ENCODE measurements around the gene RXFP1.

The RXFP1 gene

DNA sequence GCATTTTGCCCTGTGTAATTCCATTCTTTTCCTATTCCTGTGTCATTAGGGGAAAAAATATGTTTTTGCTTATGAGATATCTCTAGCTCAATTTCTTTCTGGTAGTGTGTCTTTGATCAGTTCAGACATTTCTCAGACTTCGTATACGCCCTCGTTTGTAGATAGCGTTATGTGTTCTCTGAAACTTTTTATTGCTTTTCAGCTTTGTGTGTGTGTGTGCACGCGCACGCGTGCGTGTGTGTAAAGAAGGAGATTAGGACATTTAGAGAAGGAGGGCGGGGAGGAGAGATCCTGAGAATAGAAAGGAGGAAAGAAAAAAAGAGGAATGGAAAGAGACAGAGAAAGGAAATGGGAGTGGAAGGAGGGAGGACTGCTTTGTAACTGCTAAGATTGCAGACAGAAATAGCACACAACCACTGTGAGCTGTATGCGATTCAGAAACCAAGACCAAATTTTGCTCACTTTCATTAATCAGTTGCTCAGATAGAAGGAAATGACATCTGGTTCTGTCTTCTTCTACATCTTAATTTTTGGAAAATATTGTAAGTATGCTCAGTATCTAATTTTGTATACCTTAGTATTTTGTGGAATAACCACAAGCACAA, at the start of gene RXFP1:
Gene RXFP1 (plus strand): TSS at position 399 of the 605 bp plus-strand sequence. CDS start 95 bp downstream, at position 494.
- TF ChIP-seq ZNF274 (IDR thresholded peaks at IDR 0.05; ENCODE audit: low read depth, low read length) = no peak
- H3K4me3 ChIP-seq (ENCODE audit: low read length) = no peak within 1 kb of the TSS

DNA sequence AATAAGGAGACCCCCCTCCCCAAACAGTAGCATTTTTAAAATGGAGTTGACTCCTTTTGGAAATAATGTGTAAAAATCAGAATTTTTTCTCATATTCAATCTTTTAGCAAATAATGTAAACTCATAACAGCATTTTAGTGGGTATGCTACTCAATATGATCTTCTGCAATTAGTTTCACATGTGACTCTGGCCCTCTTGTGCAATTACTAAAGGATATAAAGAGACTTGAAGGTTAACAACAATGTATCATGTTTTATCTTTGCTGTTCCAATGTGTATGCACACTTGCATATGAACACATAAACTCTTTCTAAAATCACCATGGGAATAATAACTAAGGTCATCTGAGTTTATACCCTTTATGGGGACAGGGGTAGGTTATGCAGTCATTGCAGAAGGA, 39.9 kb upstream of the RXFP1 start:
- TF ChIP-seq ZNF274 (IDR thresholded peaks at IDR 0.05; ENCODE audit: low read depth, low read length) = no peak
- no peak overlapping the region for H3K4me3 ChIP-seq (ENCODE audit: low read length)

DNA sequence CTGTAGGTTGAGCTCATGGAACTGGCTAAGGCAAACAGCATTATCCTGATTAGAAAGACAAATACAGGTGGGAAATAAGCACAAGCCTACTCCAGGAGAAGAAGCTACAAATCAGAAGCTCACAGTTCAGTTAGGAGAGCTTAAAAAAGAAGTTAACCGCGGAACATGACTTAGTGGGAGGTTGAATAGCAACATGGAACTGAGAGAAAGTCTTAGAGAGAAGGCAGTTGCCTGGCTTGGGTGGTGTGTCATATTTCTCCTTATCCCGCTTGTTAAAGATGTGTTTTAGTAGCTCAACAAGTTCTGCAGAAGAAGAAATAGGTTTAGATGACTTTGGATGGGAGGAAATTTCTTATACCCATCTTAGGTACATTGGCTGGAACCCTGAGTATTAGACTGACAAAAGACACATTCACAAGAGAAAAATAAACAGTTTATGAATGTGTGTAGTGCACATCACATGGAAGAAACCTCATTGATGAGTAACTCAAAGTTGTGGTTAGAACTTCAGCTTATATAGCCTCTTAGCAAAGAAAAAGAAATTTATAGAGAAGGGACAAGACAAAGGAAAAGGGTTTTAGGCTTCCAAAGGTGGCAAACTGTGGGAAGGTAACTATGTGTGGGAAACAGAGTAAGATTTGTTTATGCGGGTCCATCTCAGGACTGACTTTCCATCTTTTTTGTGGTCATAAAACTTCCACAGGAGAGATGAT, 37.4 kb upstream of the RXFP1 start:
- TF ChIP-seq ZNF274 (IDR thresholded peaks at IDR 0.05; ENCODE audit: low read depth, low read length) = no peak
- H3K4me3 ChIP-seq (ENCODE audit: low read length) = no peak overlapping the region

DNA sequence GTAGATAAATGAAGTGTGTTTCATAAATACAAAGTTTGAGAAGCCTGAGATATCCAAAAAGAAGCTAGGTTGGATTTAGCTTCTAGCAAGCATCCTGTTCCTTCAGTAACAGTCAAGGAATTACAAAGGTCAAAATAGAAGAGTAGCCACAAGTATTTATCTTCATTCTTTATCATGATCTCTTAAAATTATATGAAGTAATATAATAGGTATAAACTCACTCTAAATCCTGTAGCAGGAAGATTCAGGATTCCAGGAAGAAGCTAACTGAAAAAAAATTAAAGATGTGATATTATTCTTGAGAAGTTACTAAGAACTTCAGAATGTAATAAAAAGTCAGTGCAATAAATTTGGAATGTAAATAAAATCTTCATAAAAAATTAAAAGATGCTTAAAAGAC, 31.1 kb upstream of the RXFP1 start:
- no peak overlapping the region for H3K4me3 ChIP-seq (ENCODE audit: low read length)
- TF ChIP-seq ZNF274 (IDR thresholded peaks at IDR 0.05; ENCODE audit: low read depth, low read length) = no peak

DNA sequence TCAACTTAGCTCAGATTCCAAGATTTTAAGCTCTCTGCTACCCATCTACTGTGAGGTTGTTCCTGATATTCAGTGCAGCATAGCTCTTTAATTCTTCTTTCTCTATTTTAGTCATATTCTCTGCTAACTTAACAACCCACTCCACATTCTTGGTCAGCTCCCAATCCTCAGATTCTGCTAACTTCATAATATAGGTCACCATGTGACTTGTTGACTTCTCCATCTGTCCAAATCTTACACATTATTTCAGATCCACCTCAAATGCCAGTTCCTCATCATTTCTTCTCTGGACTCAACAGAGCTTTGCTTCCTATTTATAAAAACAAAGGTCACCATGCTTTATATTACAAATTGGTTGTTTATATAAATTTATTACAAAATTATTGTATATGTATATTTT, 29.3 kb upstream of the RXFP1 start:
- TF ChIP-seq ZNF274 (IDR thresholded peaks at IDR 0.05; ENCODE audit: low read depth, low read length) = no peak
- no peak overlapping the region for H3K4me3 ChIP-seq (ENCODE audit: low read length)

DNA sequence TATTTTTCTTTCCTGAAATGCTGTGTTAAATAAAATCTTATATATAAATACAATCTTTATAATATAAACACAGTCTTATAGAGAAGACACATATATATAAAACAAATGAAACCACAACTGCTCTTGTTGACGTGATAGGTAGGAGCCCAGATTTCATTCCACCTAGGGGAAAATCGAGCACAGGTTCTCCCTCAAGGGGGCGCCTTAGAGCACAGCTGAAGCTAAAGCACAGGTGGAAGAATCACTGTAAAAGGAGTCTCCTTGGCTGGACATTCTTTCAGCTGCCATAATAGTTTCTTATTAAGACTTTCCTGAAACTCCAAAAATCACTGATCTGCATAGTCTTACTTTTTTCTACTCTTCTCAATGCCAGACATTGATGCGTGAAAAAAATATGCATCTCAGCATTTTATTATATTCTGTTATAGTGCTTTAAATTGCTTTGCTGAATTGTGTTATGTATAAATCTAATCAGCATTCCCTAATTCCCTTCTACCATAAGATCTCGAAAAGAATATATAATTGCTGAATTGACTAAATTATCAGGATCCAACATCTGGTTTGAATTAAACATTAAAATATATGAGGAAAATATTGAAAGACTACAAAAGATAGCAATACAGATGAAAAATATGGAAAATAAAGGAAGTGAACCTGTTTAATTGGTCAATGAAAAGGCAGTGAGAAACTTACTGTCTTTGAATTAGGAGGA, 25.5 kb upstream of the RXFP1 start:
- H3K4me3 ChIP-seq (ENCODE audit: low read length) = no peak overlapping the region
- no peak for TF ChIP-seq ZNF274 (IDR thresholded peaks at IDR 0.05; ENCODE audit: low read depth, low read length)

DNA sequence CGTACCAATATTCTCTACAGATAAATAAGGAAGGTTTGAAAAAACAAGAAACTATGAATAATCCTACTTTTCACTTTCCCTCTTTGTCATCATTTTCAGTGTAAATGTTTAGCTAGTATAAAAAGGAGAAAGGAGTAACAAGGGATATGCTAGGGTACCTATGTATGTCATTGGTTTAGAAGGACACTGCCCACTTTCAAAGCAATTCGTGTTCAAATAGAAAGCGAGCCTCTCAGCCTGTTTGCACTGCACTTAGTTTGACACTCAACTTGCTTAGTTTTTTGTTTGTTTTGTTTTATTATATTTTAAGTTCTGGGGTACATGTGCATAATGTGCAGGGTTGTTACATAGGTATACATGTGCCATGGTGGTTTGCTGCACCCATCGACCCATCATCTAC, 21.6 kb upstream of the RXFP1 start:
- no peak for TF ChIP-seq ZNF274 (IDR thresholded peaks at IDR 0.05; ENCODE audit: low read depth, low read length)
- no peak overlapping the region for H3K4me3 ChIP-seq (ENCODE audit: low read length)

DNA sequence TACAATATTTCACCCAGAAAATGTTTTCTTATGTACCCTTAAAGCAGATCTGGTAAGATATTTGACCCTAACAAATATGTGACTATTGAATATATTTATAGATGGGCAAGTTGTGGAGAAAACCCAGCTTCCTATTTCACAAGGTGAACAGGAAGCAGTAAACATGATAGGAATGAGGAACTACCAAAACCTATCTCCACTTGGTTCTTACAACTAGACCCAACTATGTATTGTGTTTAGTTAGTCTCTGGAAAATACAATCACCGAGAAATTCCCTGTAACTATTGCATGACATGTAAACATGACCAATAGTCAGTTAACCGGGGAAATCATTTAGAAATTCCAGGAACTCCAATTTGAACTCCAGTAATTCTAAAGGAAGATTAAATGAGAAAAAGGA, 8.4 kb upstream of the RXFP1 start:
- H3K4me3 ChIP-seq (ENCODE audit: low read length) = no peak overlapping the region

DNA sequence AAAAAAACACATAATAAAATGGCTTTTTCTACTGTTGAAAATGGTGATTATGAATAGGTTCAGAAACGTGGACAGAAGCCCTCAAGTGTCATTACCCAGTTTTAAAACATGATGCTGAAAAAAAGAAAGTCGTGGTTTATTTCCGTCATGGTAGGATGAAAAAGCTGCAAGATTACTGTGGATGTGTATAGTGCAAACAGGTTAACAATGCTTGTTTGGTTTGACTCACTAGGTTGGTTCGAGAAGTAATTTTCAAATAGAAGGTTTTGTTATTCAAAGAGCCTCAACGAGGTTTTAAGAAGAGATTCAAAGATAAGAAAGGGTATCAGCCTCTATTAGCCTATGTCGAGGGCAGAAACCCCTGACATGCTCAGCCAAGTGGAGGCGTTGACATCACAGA, 2.5 kb upstream of the RXFP1 start:
- no peak overlapping the region for H3K4me3 ChIP-seq (ENCODE audit: low read length)
- no peak for TF ChIP-seq ZNF274 (IDR thresholded peaks at IDR 0.05; ENCODE audit: low read depth, low read length)

More for the DNA sequence above, 8.4 kb upstream of the RXFP1 start:
- no peak for TF ChIP-seq ZNF274 (IDR thresholded peaks at IDR 0.05; ENCODE audit: low read depth, low read length)

DNA sequence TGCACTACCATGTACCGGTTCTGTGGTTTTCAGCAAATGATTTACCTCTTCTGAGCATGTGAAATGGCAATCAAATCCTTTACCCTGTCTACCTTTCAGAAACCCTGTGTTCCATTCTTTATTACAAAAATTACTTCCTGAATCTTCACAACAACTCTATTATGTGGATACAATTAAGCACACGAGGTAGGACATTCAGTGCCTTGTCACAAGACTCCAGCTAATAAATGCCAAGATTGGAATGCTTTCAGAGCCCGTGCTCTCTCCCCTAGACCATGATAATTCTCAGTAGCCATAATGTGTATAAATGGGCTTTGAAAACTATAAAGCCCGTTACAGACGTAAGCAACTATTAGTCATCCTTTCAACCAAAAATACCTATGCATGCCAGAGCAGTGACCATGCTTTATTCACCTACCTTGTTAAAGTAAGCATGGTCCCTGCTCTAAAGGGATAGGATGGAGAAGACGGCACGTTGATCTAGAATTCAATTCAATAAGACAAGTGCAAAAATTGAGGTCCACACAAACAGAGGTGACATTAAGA, 2.4 kb downstream of the RXFP1 start:
- no peak for TF ChIP-seq ZNF274 (IDR thresholded peaks at IDR 0.05; ENCODE audit: low read depth, low read length)
- H3K4me3 ChIP-seq (ENCODE audit: low read length) = no peak overlapping the region

DNA sequence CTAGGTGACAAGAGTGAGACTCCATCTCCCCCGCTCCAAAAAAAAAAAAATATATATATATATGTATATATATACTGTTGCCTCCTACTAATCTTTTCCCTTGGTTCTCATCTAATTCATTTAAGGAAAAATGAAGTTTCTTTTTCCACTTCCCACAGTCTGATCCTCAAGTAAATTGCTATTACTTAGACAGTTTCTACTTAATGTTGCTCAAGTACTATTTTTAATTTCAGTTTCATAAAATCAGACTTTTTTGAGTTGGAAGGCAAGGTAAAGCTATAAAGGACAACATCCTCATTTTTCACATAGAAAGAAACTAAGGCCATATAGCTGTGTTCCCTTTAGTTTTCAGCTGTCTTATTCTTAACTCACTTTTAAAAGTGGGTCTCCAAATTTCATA, 5.8 kb downstream of the RXFP1 start:
- no peak for TF ChIP-seq ZNF274 (IDR thresholded peaks at IDR 0.05; ENCODE audit: low read depth, low read length)

DNA sequence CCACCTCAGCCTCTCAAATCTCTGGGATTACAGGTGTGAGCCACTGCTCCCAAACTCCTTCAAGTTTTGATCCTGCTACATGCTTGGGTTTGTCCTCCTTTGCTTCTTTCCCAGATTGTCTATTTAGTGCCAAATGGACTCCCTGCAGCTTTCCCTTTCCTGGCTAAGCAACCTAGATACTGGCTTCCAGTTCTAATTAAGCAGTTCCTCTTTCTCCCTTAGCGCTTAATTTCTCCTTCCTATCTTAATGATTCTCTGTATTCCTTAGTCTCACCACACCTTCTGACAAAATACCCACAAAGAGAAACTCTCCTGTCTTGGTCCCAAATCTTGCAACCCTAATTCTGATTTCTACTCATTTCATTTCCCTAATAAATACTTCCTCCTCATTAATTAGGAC, 7.8 kb downstream of the RXFP1 start:
- TF ChIP-seq ZNF274 (IDR thresholded peaks at IDR 0.05; ENCODE audit: low read depth, low read length) = no peak
- H3K4me3 ChIP-seq (ENCODE audit: low read length) = no peak overlapping the region

More for the DNA sequence above, 5.8 kb downstream of the RXFP1 start:
- no peak overlapping the region for H3K4me3 ChIP-seq (ENCODE audit: low read length)

DNA sequence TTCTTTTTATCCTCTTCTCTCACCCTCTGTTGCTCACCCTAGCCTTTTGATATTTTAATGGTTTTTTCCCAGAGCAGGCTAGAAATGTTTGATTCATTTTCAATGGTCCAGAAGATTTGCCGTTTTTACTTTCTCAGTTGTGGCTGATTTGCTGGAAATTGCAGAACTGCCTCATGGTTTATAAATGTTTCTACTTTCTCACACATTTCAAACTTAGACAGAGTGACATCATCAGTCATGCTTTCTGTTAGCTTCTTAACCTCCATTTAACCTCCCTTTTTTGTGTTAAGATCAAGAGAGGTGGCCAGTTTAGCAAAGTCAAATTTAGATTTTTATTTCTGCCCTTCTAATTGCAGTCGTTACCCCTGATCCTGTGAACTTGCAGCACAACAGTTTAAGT, 8.7 kb downstream of the RXFP1 start:
- H3K4me3 ChIP-seq (ENCODE audit: low read length) = no peak overlapping the region
- no peak for TF ChIP-seq ZNF274 (IDR thresholded peaks at IDR 0.05; ENCODE audit: low read depth, low read length)

DNA sequence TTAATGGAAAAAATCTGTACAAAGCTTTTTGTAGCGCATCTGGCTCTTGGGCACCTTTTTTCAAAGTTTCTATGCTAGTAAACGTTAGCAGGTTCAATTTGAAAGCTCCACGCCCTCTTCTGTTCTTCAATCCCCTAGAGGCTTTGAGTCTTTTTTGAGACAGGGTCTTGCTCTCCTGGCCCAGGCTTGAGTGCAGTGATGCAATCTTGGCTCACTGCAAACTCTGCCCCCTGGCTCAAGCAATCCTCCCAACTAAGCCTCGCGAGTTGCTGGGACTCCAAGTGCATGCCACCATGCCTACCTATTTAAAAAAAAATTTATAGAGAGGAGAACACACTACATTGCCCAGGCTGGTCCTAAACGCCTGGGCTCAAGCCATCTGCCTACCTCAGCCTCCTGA, 9.2 kb downstream of the RXFP1 start:
- no peak overlapping the region for H3K4me3 ChIP-seq (ENCODE audit: low read length)
- no peak for TF ChIP-seq ZNF274 (IDR thresholded peaks at IDR 0.05; ENCODE audit: low read depth, low read length)
